HUES6 (cell line): ENCODE results near the gene HADHB.
"Not testable (repeated sequence)": the region's sequence is repeated elsewhere in the genome, so short reads cannot be mapped to it uniquely, and the experiment has no call there.

Experiments used
- H3K27ac ChIP-seq: 2 replicates; pipeline ENCODE4 v1.7.0; 2013; ENCODE audit warnings: low read depth, mild to moderate bottlenecking, low read length, inconsistent platforms
- H3K27me3 ChIP-seq: 2 replicates; pipeline ENCODE4 v1.6.1; 2013; ENCODE audit warnings: low read length; ENCODE audit not compliant: control insufficient read depth, insufficient read depth
- H3K36me3 ChIP-seq: 2 replicates; pipeline ENCODE4 v1.6.1; 2013; ENCODE audit warnings: low read length; ENCODE audit not compliant: control insufficient read depth, insufficient read depth
- H3K4me1 ChIP-seq: 2 replicates; pipeline ENCODE4 v1.6.1; 2013; ENCODE audit warnings: low read length; ENCODE audit not compliant: control insufficient read depth, insufficient read depth
- H3K4me3 ChIP-seq: 2 replicates; pipeline ENCODE4 v1.5.1; 2013; ENCODE audit warnings: low read depth, low read length
- H3K9ac ChIP-seq: one replicate; pipeline ENCODE4 v1.6.1; 2013; ENCODE audit warnings: mild to moderate bottlenecking, low read length
- H3K9me3 ChIP-seq: 2 replicates; pipeline ENCODE4 v1.6.1; 2013; ENCODE audit warnings: low read depth, low read length; ENCODE audit not compliant: control insufficient read depth, insufficient read depth

HADHB gene

GRCh38 chr2:26316041-26316440 lies 71.3 kb downstream of the HADHB start:
- no peaks in the 10 kb centered on the region for H3K27me3 ChIP-seq
- H3K9me3 ChIP-seq: no peaks in the 10 kb centered on the region

DNA sequence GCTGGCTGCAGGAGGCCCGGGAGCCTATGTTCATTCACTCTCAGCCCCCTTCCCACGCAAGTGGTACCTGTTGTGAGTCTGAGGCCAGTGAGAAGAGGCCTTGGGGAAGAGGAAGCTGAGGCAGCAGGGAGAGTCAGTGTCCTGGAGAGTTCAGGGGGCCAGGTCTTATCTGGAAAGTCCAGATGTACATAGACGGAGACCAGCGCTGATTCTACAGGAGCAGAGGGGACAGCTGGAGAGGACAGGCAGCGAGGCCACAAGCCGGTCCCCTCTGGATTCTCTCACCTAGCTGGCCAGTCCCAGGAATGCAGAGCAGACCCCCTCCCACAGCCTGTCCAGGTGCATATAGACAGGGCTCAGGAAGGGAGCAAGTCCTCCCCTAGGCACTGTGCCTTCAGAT lies 72.1 kb downstream of the HADHB start:
- Histone ChIP-seq H3K4me3 (no peak overlapping the region), H3K9me3 (no peaks in the 10 kb centered on the region), H3K36me3 (no peaks in the 10 kb centered on the region), H3K9ac (no peak overlapping the region), H3K27ac (no peak overlapping the region), H3K4me1 (peaks cover 6% of the 10 kb centered on the region), H3K27me3 (no peaks in the 10 kb centered on the region)

More at GRCh38 chr2:26316041-26316440, 71.3 kb downstream of the HADHB start:
- Histone ChIP-seq H3K27ac (no peak overlapping the region), H3K36me3 (no peaks in the 10 kb centered on the region), H3K4me1 (peaks cover 6% of the 10 kb centered on the region), H3K4me3 (no peak overlapping the region), H3K9ac (no peak overlapping the region)

- Histone ChIP-seq H3K9me3 (no peaks in the 10 kb centered on the region), H3K4me3 (no peak overlapping the region), H3K27ac (no peak overlapping the region), H3K9ac (no peak overlapping the region), H3K4me1 (peaks cover 6% of the 10 kb centered on the region), H3K27me3 (no peaks in the 10 kb centered on the region), H3K36me3 (no peaks in the 10 kb centered on the region)
Observed at GRCh38 chr2:26317377-26318105, 72.8 kb downstream of the HADHB start.

DNA sequence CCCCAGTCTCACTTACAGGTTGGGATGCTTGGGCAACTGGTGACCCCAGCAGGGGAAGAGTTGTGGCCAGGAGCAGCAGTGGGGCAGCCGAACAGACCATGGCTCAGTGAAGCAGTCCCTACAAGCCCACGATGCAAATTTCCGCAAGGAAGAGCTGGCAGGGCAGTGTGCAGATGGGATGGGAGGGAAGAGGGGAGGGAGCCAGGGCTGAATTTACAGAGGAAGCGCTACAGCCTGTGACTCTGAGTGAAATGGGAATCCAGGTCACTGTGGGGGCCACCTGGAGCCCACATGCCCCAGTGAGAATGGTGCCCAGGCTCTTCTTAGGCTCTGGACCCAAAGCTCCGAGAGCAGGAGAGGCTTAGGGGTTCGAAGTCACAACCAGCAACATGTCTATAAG lies 74.2 kb downstream of the HADHB start:
- H3K27ac ChIP-seq: no peak overlapping the region
- no peaks in the 10 kb centered on the region for H3K27me3 ChIP-seq
- H3K4me3 ChIP-seq: peak overlapping the region; percentile 39; the same call in 1 of the 2 replicates
- peaks cover 6% of the 10 kb centered on the region for H3K4me1 ChIP-seq
- no peaks in the 10 kb centered on the region for H3K9me3 ChIP-seq
- no peaks in the 10 kb centered on the region for H3K36me3 ChIP-seq
- peak overlapping the region; percentile 9 for H3K9ac ChIP-seq

DNA sequence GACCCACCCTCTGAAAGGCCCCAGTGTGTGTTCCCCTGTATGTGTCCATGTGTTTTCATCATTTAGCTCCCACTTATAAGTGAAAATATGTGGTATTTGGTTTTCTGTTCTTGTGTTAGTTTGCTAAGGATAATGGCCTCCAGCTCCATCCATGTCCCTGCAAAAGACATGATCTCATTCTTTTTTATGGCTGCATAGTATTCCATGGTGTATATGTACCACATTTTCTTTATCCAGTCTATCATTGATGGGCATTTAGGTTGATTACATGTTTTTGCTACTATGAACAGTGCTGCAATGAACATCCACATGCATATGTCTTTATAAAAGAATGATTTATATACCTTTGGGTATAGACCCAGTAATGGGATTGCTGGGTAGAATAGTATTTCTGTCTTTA lies 79.7 kb downstream of the HADHB start:
- not testable (repeated sequence) for H3K27me3 ChIP-seq, H3K9me3 ChIP-seq, H3K4me1 ChIP-seq, H3K36me3 ChIP-seq, H3K27ac ChIP-seq, H3K9ac ChIP-seq, H3K4me3 ChIP-seq

DNA sequence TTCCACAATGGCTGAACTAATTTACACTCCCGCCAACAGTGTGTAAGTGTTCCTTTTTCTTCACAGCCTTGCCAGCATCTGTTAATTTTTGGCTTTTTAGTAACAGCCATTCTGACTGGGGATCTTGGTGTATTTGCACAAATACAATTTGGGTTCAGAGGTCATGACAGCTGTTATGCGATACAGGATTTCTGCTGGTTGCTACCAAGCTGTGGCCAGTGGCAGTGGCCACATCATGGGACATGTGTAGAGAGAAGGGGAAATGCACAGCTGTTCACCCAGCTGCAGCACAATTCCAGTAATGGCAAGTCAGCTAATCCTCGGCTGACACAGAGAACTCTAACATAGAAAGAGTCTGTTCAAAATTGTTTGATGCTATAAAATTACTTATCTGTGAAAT lies 80.2 kb downstream of the HADHB start:
- no peak overlapping the region for H3K27ac ChIP-seq
- H3K4me1 ChIP-seq: no peaks in the 10 kb centered on the region
- H3K27me3 ChIP-seq: no peaks in the 10 kb centered on the region
- no peaks in the 10 kb centered on the region for H3K36me3 ChIP-seq
- H3K4me3 ChIP-seq: no peak overlapping the region
- H3K9me3 ChIP-seq: no peaks in the 10 kb centered on the region
- no peak overlapping the region for H3K9ac ChIP-seq

- no peak overlapping the region for H3K9ac ChIP-seq
- no peak overlapping the region for H3K4me3 ChIP-seq
- no peaks in the 10 kb centered on the region for H3K9me3 ChIP-seq
- no peaks in the 10 kb centered on the region for H3K36me3 ChIP-seq
- H3K4me1 ChIP-seq: no peaks in the 10 kb centered on the region
- H3K27me3 ChIP-seq: no peaks in the 10 kb centered on the region
- H3K27ac ChIP-seq: no peak overlapping the region
Observed at GRCh38 chr2:26325851-26326250, 81.1 kb downstream of the HADHB start.

GRCh38 chr2:26326514-26326913 lies 81.8 kb downstream of the HADHB start:
- H3K36me3 ChIP-seq: no peaks in the 10 kb centered on the region
- no peak overlapping the region for H3K27ac ChIP-seq
- no peak overlapping the region for H3K9ac ChIP-seq
- H3K27me3 ChIP-seq: no peaks in the 10 kb centered on the region
- no peaks in the 10 kb centered on the region for H3K9me3 ChIP-seq
- no peaks in the 10 kb centered on the region for H3K4me1 ChIP-seq
- H3K4me3 ChIP-seq: no peak overlapping the region

DNA sequence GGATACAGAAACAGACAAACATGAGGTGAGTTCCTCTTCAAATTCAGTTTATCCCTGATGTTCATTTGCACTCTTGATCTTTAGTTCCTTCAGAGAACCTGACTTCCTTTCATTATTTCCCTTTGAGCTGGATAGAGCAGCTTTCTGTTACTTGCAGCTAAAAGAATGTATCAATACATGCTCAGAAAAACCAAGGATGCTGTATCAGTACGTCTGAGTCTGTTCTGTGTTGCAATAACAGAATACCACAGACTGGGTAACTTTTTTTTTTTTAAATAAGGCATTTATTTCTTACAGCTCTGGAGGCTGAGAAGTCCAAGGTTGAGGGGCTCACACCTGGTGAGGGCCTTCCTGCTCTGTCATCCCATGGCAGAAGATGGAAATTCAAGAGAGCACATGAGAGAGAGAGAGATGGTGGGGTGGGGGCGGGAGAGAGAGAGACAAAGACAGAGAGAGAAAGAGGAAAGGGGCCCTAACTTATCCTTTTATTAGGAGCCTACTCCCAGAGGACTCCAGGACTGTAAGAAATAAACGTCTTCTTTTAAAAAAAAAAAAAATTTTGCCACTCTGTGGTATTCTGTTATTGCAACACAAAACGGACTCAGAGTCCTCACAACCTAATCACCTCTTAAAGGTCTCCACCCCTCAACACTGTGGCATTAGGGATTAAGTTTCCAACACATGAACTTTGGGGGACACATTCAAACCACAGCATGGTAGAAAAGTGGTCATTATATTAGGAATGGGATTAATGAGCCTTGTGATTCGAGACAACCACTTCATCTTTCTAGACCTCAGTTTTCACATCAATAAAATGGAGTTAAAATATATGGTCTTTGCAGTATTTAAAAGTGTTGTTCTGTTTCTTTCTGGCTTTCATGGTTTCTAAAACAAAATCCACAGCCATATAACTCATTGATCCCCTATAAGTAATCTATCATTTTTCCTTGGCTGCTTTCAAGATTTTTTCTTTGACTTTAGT lies 82.8 kb downstream of the HADHB start:
- Histone ChIP-seq H3K4me3 (no peak overlapping the region), H3K36me3 (no peaks in the 10 kb centered on the region), H3K27ac (no peak overlapping the region)

GRCh38 chr2:26329083-26329482 lies 84.3 kb downstream of the HADHB start:
- not testable (repeated sequence) for H3K9me3 ChIP-seq, H3K27me3 ChIP-seq, H3K9ac ChIP-seq, H3K36me3 ChIP-seq, H3K4me1 ChIP-seq, H3K4me3 ChIP-seq, H3K27ac ChIP-seq

More for the DNA sequence above, 82.8 kb downstream of the HADHB start:
- Histone ChIP-seq H3K27me3 (no peaks in the 10 kb centered on the region), H3K4me1 (no peaks in the 10 kb centered on the region), H3K9me3 (no peaks in the 10 kb centered on the region), H3K9ac (no peak overlapping the region)

DNA sequence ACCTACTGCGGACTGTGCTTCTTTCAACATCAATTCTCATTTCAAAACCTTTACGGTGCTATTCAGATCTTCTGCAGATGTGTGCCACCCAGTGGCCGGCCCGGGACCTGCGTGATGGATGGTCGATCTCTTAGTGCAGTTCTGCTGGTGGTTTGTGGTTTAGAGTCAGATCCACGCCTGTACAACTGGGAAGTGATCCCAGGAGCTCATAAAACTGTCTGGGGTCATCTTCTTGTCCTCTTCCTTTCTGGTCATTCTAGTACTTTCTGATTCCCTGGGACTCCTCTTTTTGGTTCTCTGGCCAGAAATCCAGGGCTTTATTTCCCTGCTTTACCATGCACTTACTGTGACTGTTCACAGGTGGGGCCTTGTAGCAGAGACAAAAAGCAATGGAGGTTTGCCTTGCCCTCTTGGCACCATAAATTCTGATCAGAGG lies 85.4 kb downstream of the HADHB start:
- no peaks in the 10 kb centered on the region for H3K9me3 ChIP-seq
- no peaks in the 10 kb centered on the region for H3K27me3 ChIP-seq
- no peak overlapping the region for H3K4me3 ChIP-seq
- no peak overlapping the region for H3K9ac ChIP-seq
- H3K4me1 ChIP-seq: no peaks in the 10 kb centered on the region
- H3K36me3 ChIP-seq: no peaks in the 10 kb centered on the region
- no peak overlapping the region for H3K27ac ChIP-seq
